Measurements from ENCODE around the gene TERT. TPM values are rescaled to one million over a fixed set of nuclear protein-coding genes. Genes with fewer than 3 reads are reported as not detected.
A peak's percentile ranks its signal among the peaks of the same experiment; 100 is the strongest.

The TERT gene
- total RNA-seq, 1 donor from 2014 or later, result not detected

GRCh38 chr5:1302258-1302657, 7.4 kb upstream of the TERT start:
- Mint-ChIP-seq H3K4me1 (ENCODE audit: low read depth) (no peaks in the 10 kb centered on the region), H3K4me3 (ENCODE audit: unreplicated experiment) (no peak overlapping the region), H3K36me3 (ENCODE audit: low read depth) (peaks cover 7% of the 10 kb centered on the region), H3K27ac (ENCODE audit: unreplicated experiment) (no peak overlapping the region), H3K9me3 (ENCODE audit: low read depth) (peaks cover 12% of the 10 kb centered on the region), H3K27me3 (ENCODE audit: low read depth) (peaks cover 59% of the 10 kb centered on the region)
- TF ChIP-seq CTCF (IDR thresholded peaks at IDR 0.05), result no peak
- DNase-seq (ENCODE audit: low spot score), result no peak

- Mint-ChIP-seq H3K27me3 (ENCODE audit: low read depth) (peaks cover 69% of the 10 kb centered on the region), H3K4me1 (ENCODE audit: low read depth) (no peaks in the 10 kb centered on the region), H3K27ac (ENCODE audit: unreplicated experiment) (no peak overlapping the region), H3K36me3 (ENCODE audit: low read depth) (peaks cover 7% of the 10 kb centered on the region), H3K9me3 (ENCODE audit: low read depth) (peaks cover 12% of the 10 kb centered on the region), H3K4me3 (ENCODE audit: unreplicated experiment) (no peak overlapping the region)
- no peak for DNase-seq (ENCODE audit: low spot score)
- no peak for TF ChIP-seq CTCF (IDR thresholded peaks at IDR 0.05)
Measured at GRCh38 chr5:1300581-1301083, 5.8 kb upstream of the TERT start.

- Mint-ChIP-seq H3K36me3 (ENCODE audit: low read depth) (peaks cover 5% of the 10 kb centered on the region), H3K9me3 (ENCODE audit: low read depth) (peaks cover 12% of the 10 kb centered on the region), H3K27ac (ENCODE audit: unreplicated experiment) (no peak overlapping the region), H3K4me1 (ENCODE audit: low read depth) (no peaks in the 10 kb centered on the region), H3K4me3 (ENCODE audit: unreplicated experiment) (no peak overlapping the region), H3K27me3 (ENCODE audit: low read depth) (peaks cover 65% of the 10 kb centered on the region)
- no peak for TF ChIP-seq CTCF (IDR thresholded peaks at IDR 0.05)
- no peak for DNase-seq (ENCODE audit: low spot score)
Measured at GRCh38 chr5:1299961-1300360, 5.1 kb upstream of the TERT start.

GRCh38 chr5:1299511-1299850, 4.6 kb upstream of the TERT start:
- Mint-ChIP-seq H3K36me3 (ENCODE audit: low read depth) (peaks cover 5% of the 10 kb centered on the region), H3K9me3 (ENCODE audit: low read depth) (peaks cover 12% of the 10 kb centered on the region), H3K4me3 (ENCODE audit: unreplicated experiment) (no peak overlapping the region), H3K27ac (ENCODE audit: unreplicated experiment) (no peak overlapping the region), H3K4me1 (ENCODE audit: low read depth) (no peaks in the 10 kb centered on the region), H3K27me3 (ENCODE audit: low read depth) (peaks cover 60% of the 10 kb centered on the region)
- DNase-seq (ENCODE audit: low spot score), result peak; percentile 88
- TF ChIP-seq CTCF (IDR thresholded peaks at IDR 0.05), result no peak

- no peak for DNase-seq (ENCODE audit: low spot score)
- Mint-ChIP-seq H3K4me1 (ENCODE audit: low read depth) (no peaks in the 10 kb centered on the region), H3K27ac (ENCODE audit: unreplicated experiment) (no peak overlapping the region), H3K36me3 (ENCODE audit: low read depth) (peaks cover 4% of the 10 kb centered on the region), H3K9me3 (ENCODE audit: low read depth) (peaks cover 11% of the 10 kb centered on the region), H3K4me3 (ENCODE audit: unreplicated experiment) (no peak overlapping the region), H3K27me3 (ENCODE audit: low read depth) (peaks cover 55% of the 10 kb centered on the region)
- no peak for TF ChIP-seq CTCF (IDR thresholded peaks at IDR 0.05)
Measured at GRCh38 chr5:1298723-1299510, 4.0 kb upstream of the TERT start.
